Nephron (organoid): ENCODE measurements around the gene HACD2.
"Not testable (repeated sequence)": the region's sequence is repeated elsewhere in the genome, so short reads cannot be mapped to it uniquely, and the experiment has no call there.

Experiments
- H3K27ac Mint-ChIP-seq, 3 experiments: 2 replicates each; pipeline ENCODE4 v1.8.0; 2020; ENCODE audit warnings: mixed read lengths in 3 of 3, mild to moderate bottlenecking in 2 of 3, moderate library complexity in 1 of 3
- H3K27me3 Mint-ChIP-seq: 2 replicates; pipeline ENCODE4 v1.8.0; 2021; ENCODE audit warnings: low read depth, mild to moderate bottlenecking, moderate library complexity, mixed read lengths
- H3K36me3 Mint-ChIP-seq: 2 replicates; pipeline ENCODE4 v1.8.0; 2020; ENCODE audit warnings: low read depth, mixed read lengths
- H3K4me1 Mint-ChIP-seq: 2 replicates; pipeline ENCODE4 v1.8.0; 2020; ENCODE audit warnings: mixed read lengths
- H3K4me3 Mint-ChIP-seq, 3 experiments: 2 replicates each; pipeline ENCODE4 v1.8.0; 2020; ENCODE audit warnings: mild to moderate bottlenecking in 3 of 3, mixed read lengths in 3 of 3, moderate library complexity in 2 of 3
- H3K9me3 Mint-ChIP-seq: 2 replicates; pipeline ENCODE4 v1.8.0; 2020; ENCODE audit warnings: mixed read lengths
- CTCF ChIP-seq, 3 experiments: fragments of 200-600 bp; sonication (generic); IDR thresholded peaks; one replicate each; pipeline ENCODE4 v1.5.0; 2021; ENCODE audit warnings: antibody characterized with exemption in 3 of 3; ENCODE audit not compliant: unreplicated experiment in 3 of 3

The HACD2 gene

GRCh38 chr3:123618076-123618708 lies 33.3 kb upstream of the HACD2 start:
- Mint-ChIP-seq H3K4me3 (no peak overlapping the region), H3K27me3 (no peaks in the 10 kb centered on the region), H3K4me1 (peaks cover 19% of the 10 kb centered on the region), H3K9me3 (no peaks in the 10 kb centered on the region), H3K27ac (peak overlapping the region in 1 of 3 experiments; percentile 30), H3K36me3 (peaks cover 20% of the 10 kb centered on the region)
- no peak for TF ChIP-seq CTCF (IDR thresholded peaks at IDR 0.05; ENCODE audit: unreplicated experiment in 3 of 3)

GRCh38 chr3:123616593-123616992 lies 31.7 kb upstream of the HACD2 start:
- Mint-ChIP-seq H3K27ac (no peak overlapping the region), H3K4me1 (peaks cover 19% of the 10 kb centered on the region), H3K36me3 (peaks cover 23% of the 10 kb centered on the region), H3K4me3 (no peak overlapping the region), H3K27me3 (no peaks in the 10 kb centered on the region), H3K9me3 (no peaks in the 10 kb centered on the region)
- no peak for TF ChIP-seq CTCF (IDR thresholded peaks at IDR 0.05; ENCODE audit: unreplicated experiment in 3 of 3)

- Mint-ChIP-seq H3K4me3 (no peak overlapping the region), H3K4me1 (peaks cover 2% of the 10 kb centered on the region), H3K27ac (no peak overlapping the region), H3K36me3 (peaks cover 28% of the 10 kb centered on the region), H3K9me3 (no peaks in the 10 kb centered on the region), H3K27me3 (no peaks in the 10 kb centered on the region)
- TF ChIP-seq CTCF (IDR thresholded peaks at IDR 0.05; ENCODE audit: unreplicated experiment in 3 of 3) = no peak
These were observed 28.7 kb upstream of the HACD2 start for GRCh38 chr3:123613543-123613942.

GRCh38 chr3:123611674-123612073 lies 26.8 kb upstream of the HACD2 start:
- H3K4me1 Mint-ChIP-seq, H3K9me3 Mint-ChIP-seq, H3K4me3 Mint-ChIP-seq, H3K27me3 Mint-ChIP-seq, H3K27ac Mint-ChIP-seq: not testable (repeated sequence)
- peaks cover 27% of the 10 kb centered on the region for H3K36me3 Mint-ChIP-seq

GRCh38 chr3:123611082-123611481 lies 26.2 kb upstream of the HACD2 start:
- H3K36me3 Mint-ChIP-seq = peaks cover 27% of the 10 kb centered on the region
- TF ChIP-seq CTCF (IDR thresholded peaks at IDR 0.05; ENCODE audit: unreplicated experiment in 3 of 3) = no peak
- no peaks in the 10 kb centered on the region for H3K4me1 Mint-ChIP-seq
- no peaks in the 10 kb centered on the region for H3K9me3 Mint-ChIP-seq
- H3K27ac Mint-ChIP-seq = no peak overlapping the region
- no peaks in the 10 kb centered on the region for H3K27me3 Mint-ChIP-seq
- no peak overlapping the region for H3K4me3 Mint-ChIP-seq

GRCh38 chr3:123610331-123610730 lies 25.5 kb upstream of the HACD2 start:
- Mint-ChIP-seq H3K27ac (peak overlapping the region in 1 of 3 experiments; percentile 51), H3K4me1 (no peaks in the 10 kb centered on the region), H3K36me3 (peaks cover 30% of the 10 kb centered on the region), H3K4me3 (no peak overlapping the region), H3K9me3 (no peaks in the 10 kb centered on the region), H3K27me3 (no peaks in the 10 kb centered on the region)
- no peak for TF ChIP-seq CTCF (IDR thresholded peaks at IDR 0.05; ENCODE audit: unreplicated experiment in 3 of 3)
